Ovary (tissue), 3 donors: ENCODE measurements around the gene KCNH6.

Source experiments
- EP300 ChIP-seq: sonication (generic); formaldehyde crosslinking; IDR thresholded peaks from one replicate; pipeline ENCODE4 v1.6.1; 2017; ENCODE audit warnings: antibody characterized with exemption
- POLR2A ChIP-seq: fragments of 450-650 bp; IDR thresholded peaks from one replicate; pipeline ENCODE4 v1.6.1; 2017; ENCODE audit warnings: antibody characterized with exemption, mild to moderate bottlenecking, moderate library complexity
- TF ChIP-seq, protein P1 (sequence below), 3 donors: fragments of 450-650 bp in 2 of 3; fragments of 200-600 bp in 1 of 3; IDR thresholded peaks; one replicate each; pipeline versions ENCODE4 v1.5.1 to v1.8.0; 2016 to 2022; ENCODE audit warnings: antibody characterized with exemption in 3 of 3, mild to moderate bottlenecking in 1 of 3
- donor health status: DM: no; HTN: no; CAD: no.

DNA sequence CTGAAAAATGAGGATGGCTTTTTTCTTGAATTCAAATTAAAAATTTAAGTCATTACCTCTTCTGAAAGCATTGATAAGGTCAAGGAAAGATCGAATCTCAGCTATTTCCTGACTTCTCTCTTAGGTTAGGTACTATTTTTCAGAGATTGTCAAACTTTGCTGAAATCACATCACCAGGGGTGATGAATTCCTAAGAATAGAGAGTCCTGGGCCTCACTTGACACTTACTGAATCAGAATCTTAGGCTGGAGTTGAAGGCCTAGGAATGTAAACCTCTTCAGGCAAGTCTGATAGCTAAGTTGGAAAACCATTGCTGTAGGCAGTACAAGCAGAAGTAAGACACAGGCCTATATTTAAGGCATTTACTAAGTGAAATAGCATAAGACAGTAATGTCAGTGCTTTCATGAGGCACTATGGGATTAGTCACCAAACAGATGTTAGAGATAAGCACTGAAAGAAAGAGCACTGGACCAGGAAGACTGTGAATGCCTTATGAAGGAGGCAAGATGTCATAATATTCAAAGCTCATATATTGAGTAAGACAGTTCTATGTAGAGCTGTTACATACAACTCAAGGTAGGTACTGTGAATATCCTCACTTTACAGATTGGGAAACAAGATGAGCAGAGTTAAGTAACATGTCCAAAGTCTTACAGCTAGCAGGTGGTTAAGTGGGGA is 48.6 kb downstream of the KCNH6 start:
- TF ChIP-seq, protein P1, sequence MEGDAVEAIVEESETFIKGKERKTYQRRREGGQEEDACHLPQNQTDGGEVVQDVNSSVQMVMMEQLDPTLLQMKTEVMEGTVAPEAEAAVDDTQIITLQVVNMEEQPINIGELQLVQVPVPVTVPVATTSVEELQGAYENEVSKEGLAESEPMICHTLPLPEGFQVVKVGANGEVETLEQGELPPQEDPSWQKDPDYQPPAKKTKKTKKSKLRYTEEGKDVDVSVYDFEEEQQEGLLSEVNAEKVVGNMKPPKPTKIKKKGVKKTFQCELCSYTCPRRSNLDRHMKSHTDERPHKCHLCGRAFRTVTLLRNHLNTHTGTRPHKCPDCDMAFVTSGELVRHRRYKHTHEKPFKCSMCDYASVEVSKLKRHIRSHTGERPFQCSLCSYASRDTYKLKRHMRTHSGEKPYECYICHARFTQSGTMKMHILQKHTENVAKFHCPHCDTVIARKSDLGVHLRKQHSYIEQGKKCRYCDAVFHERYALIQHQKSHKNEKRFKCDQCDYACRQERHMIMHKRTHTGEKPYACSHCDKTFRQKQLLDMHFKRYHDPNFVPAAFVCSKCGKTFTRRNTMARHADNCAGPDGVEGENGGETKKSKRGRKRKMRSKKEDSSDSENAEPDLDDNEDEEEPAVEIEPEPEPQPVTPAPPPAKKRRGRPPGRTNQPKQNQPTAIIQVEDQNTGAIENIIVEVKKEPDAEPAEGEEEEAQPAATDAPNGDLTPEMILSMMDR (IDR thresholded peaks at IDR 0.05) = no peak
- TF ChIP-seq POLR2A (no peak), EP300 (no peak)
